Transverse colon (tissue), 4 donors: ENCODE measurements around the gene LRP4. TPM values are rescaled to one million over a fixed set of nuclear protein-coding genes. Genes with fewer than 3 reads are reported as not detected.

Experiments used
- DNase-seq: peaks from one replicate; pipeline ENCODE4 v3.0.0-alpha.2; 2019
- H3K27ac ChIP-seq, 4 donors: fragments of 200-600 bp; sonication (generic); 2 replicates each; pipeline ENCODE4 v1.5.1; 2016 to 2018; ENCODE audit warnings: inconsistent platforms in 4 of 4
- H3K27me3 ChIP-seq: fragments of 200-600 bp; sonication (generic); 2 replicates; pipeline ENCODE4 v1.5.1; 2017; ENCODE audit warnings: inconsistent platforms
- H3K36me3 ChIP-seq, 4 donors: fragments of 200-600 bp; sonication (generic); 2 replicates each; pipeline ENCODE4 v1.5.1; 2017 to 2019; ENCODE audit warnings: inconsistent platforms in 4 of 4
- H3K4me1 ChIP-seq, 4 donors: fragments of 200-600 bp; sonication (generic); 2 replicates each; pipeline ENCODE4 v1.5.1; 2017 to 2020; ENCODE audit warnings: inconsistent platforms in 4 of 4
- H3K4me3 ChIP-seq, 4 donors: fragments of 200-600 bp; sonication (generic); 1 replicate in 1 of 4; 2 replicates in 3 of 4; pipeline versions ENCODE4 v1.5.1 to v1.6.1; 2017 to 2019; ENCODE audit warnings: inconsistent platforms in 4 of 4
- H3K9me3 ChIP-seq, 2 donors: fragments of 200-600 bp; sonication (generic); 2 replicates each; pipeline ENCODE4 v1.5.1; 2017 to 2019; ENCODE audit warnings: inconsistent platforms in 2 of 2
- CTCF ChIP-seq, 5 experiments: fragments of 200-600 bp in 3 of 5; fragments of 450-650 bp in 2 of 5; sonication (generic) in 3 of 5; IDR thresholded peaks; 1 replicate in 2 of 5; 2 replicates in 3 of 5; pipeline ENCODE4 v1.5.1; 2016 to 2017; ENCODE audit warnings: antibody characterized with exemption in 5 of 5, inconsistent platforms in 3 of 5, mild to moderate bottlenecking in 2 of 5, moderate library complexity in 1 of 5
- EP300 ChIP-seq: sonication (generic); formaldehyde crosslinking; IDR thresholded peaks from one replicate; pipeline ENCODE4 v1.6.1; 2017; ENCODE audit warnings: antibody characterized with exemption, low read depth
- POLR2A ChIP-seq: fragments of 450-650 bp; IDR thresholded peaks from one replicate; pipeline ENCODE4 v1.6.1; 2016; ENCODE audit warnings: antibody characterized with exemption, mild to moderate bottlenecking, moderate library complexity
- POLR2AphosphoS5 ChIP-seq, 3 donors: sonication (generic); formaldehyde crosslinking; IDR thresholded peaks; one replicate each; pipeline ENCODE4 v1.6.1; 2016; ENCODE audit warnings: antibody characterized with exemption in 3 of 3
- WGBS, 2 donors: methylation state at CpG; one replicate each; pipeline ENCODE4 v1.1.5; 2018; ENCODE audit warnings: low coverage in 1 of 2; 5-methylcytosine and 5-hydroxymethylcytosine counted together
- in situ Hi-C, 4 donors: fragments of 200-750 bp; cut with MboI; loops; one replicate each; pipeline versions ENCODE4 v1.15.0 to v1.15.1; 2017; ENCODE audit warnings: low sequenced_read_pairs in 3 of 4, low pct_ligation_motif_present in 1 of 4, low pct_unique_long_range_greater_than_20kb in 1 of 4
- intact Hi-C: fragments of 100-400 bp; cut with DNase I; formaldehyde crosslinking; loops from one replicate; pipeline ENCODE4 v1.15.1; 2023; ENCODE audit warnings: low total_unique reads
- total RNA-seq, 4 donors: library from RNA; depleted of rRNA; stranded (reverse); fragments of >200 nt; gene quantifications; one replicate each; pipeline ENCODE4 v1.1.0, GENCODE V29; 2016

The LRP4 gene
- total RNA-seq, 4 donors from 2014 or later: 7.9 to 52.4 (median 16.2) TPM

- Histone ChIP-seq H3K27ac (no peak overlapping the region), H3K9me3 (no peaks in the 10 kb centered on the region), H3K36me3 (no peaks in the 10 kb centered on the region), H3K4me1 (peaks cover 0 to 11% (median 0%) of the 10 kb centered on the region in 4 donors), H3K4me3 (no peak overlapping the region), H3K27me3 (no peaks in the 10 kb centered on the region)
- in situ Hi-C loops: no loop called here
- intact Hi-C loops: no loop called here
- WGBS, 2 donors: 91 to 96% methylated on average over 1 of the region's 1 CpG
- TF ChIP-seq POLR2AphosphoS5 (IDR thresholded peaks at IDR 0.05) (no peak), EP300 (no peak), CTCF (IDR thresholded peaks at IDR 0.05) (no peak), POLR2A (no peak)
- no peak for DNase-seq
Measured at GRCh38 chr11:46836431-46836830, 81.9 kb downstream of the LRP4 start.

DNA sequence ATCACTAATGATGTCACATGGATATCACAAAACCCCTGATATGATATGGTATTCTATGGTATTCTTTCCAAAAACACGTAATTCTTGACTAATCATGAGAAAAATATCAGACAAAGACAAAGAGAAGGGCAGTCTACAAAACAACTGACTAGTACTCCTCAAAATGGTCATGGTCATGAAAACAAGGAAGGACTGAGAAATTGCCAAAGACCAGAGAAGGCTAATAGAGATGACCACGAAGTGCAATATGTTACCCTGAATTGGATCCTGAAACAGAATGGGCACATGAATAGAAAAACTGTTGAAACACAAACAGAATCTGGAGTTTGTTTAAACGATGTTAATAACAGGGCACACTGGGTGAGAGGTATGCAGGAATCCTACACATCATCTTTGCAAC, 82.5 kb downstream of the LRP4 start:
- no peaks in the 10 kb centered on the region for H3K9me3 ChIP-seq
- H3K4me3 ChIP-seq: no peak overlapping the region
- intact Hi-C loops: no loop called here
- no peaks in the 10 kb centered on the region for H3K27me3 ChIP-seq
- H3K27ac ChIP-seq: no peak overlapping the region
- peaks cover 0 to 11% (median 0%) of the 10 kb centered on the region in 4 donors for H3K4me1 ChIP-seq
- H3K36me3 ChIP-seq: no peaks in the 10 kb centered on the region
- no peak for DNase-seq
- in situ Hi-C loops: no loop called here
- TF ChIP-seq POLR2A: no peak
- TF ChIP-seq CTCF (IDR thresholded peaks at IDR 0.05): no peak
- no peak for TF ChIP-seq EP300
- no peak for TF ChIP-seq POLR2AphosphoS5 (IDR thresholded peaks at IDR 0.05)
- 73 to 84% methylated on average over 3 of the region's 3 CpGs for WGBS, 2 donors

- H3K27ac ChIP-seq: no peak overlapping the region
- in situ Hi-C loops: no loop called here
- H3K9me3 ChIP-seq: no peaks in the 10 kb centered on the region
- H3K36me3 ChIP-seq: no peaks in the 10 kb centered on the region
- TF ChIP-seq CTCF (IDR thresholded peaks at IDR 0.05) (no peak), EP300 (no peak), POLR2A (no peak), POLR2AphosphoS5 (IDR thresholded peaks at IDR 0.05) (no peak)
- WGBS, 2 donors: 82 to 93% methylated on average over 4 of the region's 4 CpGs
- intact Hi-C loops: no loop called here
- H3K4me1 ChIP-seq: peaks cover 0 to 11% (median 0%) of the 10 kb centered on the region in 4 donors
- H3K4me3 ChIP-seq: no peak overlapping the region
- H3K27me3 ChIP-seq: no peaks in the 10 kb centered on the region
- DNase-seq: no peak
Measured at GRCh38 chr11:46834821-46835220, 83.5 kb downstream of the LRP4 start.

- 90 to 91% methylated on average over 2 to 5 of the region's 5 CpGs for WGBS, 2 donors
- Histone ChIP-seq H3K27ac (no peak overlapping the region), H3K9me3 (no peaks in the 10 kb centered on the region), H3K36me3 (no peaks in the 10 kb centered on the region), H3K4me1 (peaks cover 0 to 8% (median 0%) of the 10 kb centered on the region in 4 donors), H3K27me3 (no peaks in the 10 kb centered on the region), H3K4me3 (no peak overlapping the region)
- DNase-seq: no peak
- TF ChIP-seq CTCF (IDR thresholded peaks at IDR 0.05): no peak
- in situ Hi-C loops: no loop called here
- intact Hi-C loops: no loop called here
Measured at GRCh38 chr11:46832511-46833214, 85.7 kb downstream of the LRP4 start.
